Caco-2 (cell line): Measurements from ENCODE around the gene FN1. TPM values are rescaled to one million over a fixed set of nuclear protein-coding genes. Genes with fewer than 3 reads are reported as not detected.

Experiments
- BruUV-seq: library from RNA; stranded (reverse); fragments of 400-500 nt; replicated peaks from 2 replicates; lab custom pipeline; 2021; lab: Mats Ljungman, UMichigan
- CTCF ChIA-PET: fragments of 300-600 bp; sonication (Branson Sonifier 250); formaldehyde crosslinking; loops from one replicate; lab custom pipeline; 2022; ENCODE audit warnings: antibody characterized with exemption; lab: Charles Lee
- POLR2A ChIA-PET: fragments of 300-600 bp; sonication (Branson Sonifier 250); formaldehyde crosslinking; loops from one replicate; lab custom pipeline; 2022; ENCODE audit warnings: antibody characterized with exemption; lab: Charles Lee
- DNase-seq, 2 experiments: peaks; one replicate each; pipeline versions ENCODE4 v3.0.0 to v3.0.0-alpha.2; 2020 to 2022
- H3K27me3 ChIP-seq: replicated peaks from 2 replicates; pipeline ENCODE4 v1.6.0; 2011; ENCODE audit warnings: low read length; ENCODE audit not compliant: control insufficient read depth, insufficient read depth
- H3K36me3 ChIP-seq: 2 replicates; pipeline ENCODE4 v1.5.1; 2011; ENCODE audit warnings: low read length; ENCODE audit not compliant: control insufficient read depth, insufficient read depth
- H3K4me1 ChIP-seq: fragments of 250-450 bp; sonication (Bioruptor Pico); 2 replicates; pipeline ENCODE4 v1.5.1; 2020; ENCODE audit warnings: mild to moderate bottlenecking
- H3K4me3 ChIP-seq: 2 replicates; pipeline ENCODE4 v1.5.1; 2011; ENCODE audit warnings: low read depth, mild to moderate bottlenecking, control low read depth, low read length
- H3K9me3 ChIP-seq: fragments of 250-450 bp; sonication (Bioruptor Pico); 2 replicates; pipeline ENCODE4 v1.5.1; 2020; ENCODE audit warnings: mild to moderate bottlenecking, moderate library complexity
- H3K27ac Mint-ChIP-seq: one replicate; pipeline ENCODE4 v1.8.0; 2022; ENCODE audit warnings: mixed read lengths; ENCODE audit not compliant: unreplicated experiment
- H3K27me3 Mint-ChIP-seq: one replicate; pipeline ENCODE4 v1.8.0; 2022; ENCODE audit warnings: mixed read lengths; ENCODE audit not compliant: insufficient read depth, unreplicated experiment
- H3K36me3 Mint-ChIP-seq: one replicate; pipeline ENCODE4 v1.8.0; 2022; ENCODE audit warnings: mild to moderate bottlenecking, mixed read lengths; ENCODE audit not compliant: insufficient read depth, unreplicated experiment
- H3K4me1 Mint-ChIP-seq: one replicate; pipeline ENCODE4 v1.8.0; 2022; ENCODE audit warnings: low read depth, mixed read lengths; ENCODE audit not compliant: unreplicated experiment
- H3K4me3 Mint-ChIP-seq: one replicate; pipeline ENCODE4 v1.8.0; 2022; ENCODE audit warnings: mild to moderate bottlenecking, moderate library complexity, mixed read lengths; ENCODE audit not compliant: unreplicated experiment
- H3K9me3 Mint-ChIP-seq: one replicate; pipeline ENCODE4 v1.8.0; 2022; ENCODE audit warnings: mixed read lengths; ENCODE audit not compliant: unreplicated experiment
- CTCF ChIP-seq, 2 experiments: fragments of 200-600 bp in 1 of 2; IDR thresholded peaks; 1 replicate in 1 of 2; 2 replicates in 1 of 2; pipeline versions ENCODE4 v1.5.1 to v1.8.0; 2011 to 2022; ENCODE audit warnings: antibody characterized with exemption in 1 of 2, control low read depth in 1 of 2, inconsistent platforms in 1 of 2, low read depth in 1 of 2, low read length in 1 of 2, mild to moderate bottlenecking in 1 of 2, moderate library complexity in 1 of 2; ENCODE audit not compliant: insufficient read depth in 1 of 2, severe bottlenecking in 1 of 2, unreplicated experiment in 1 of 2
- intact Hi-C: fragments of 100-400 bp; cut with micrococcal nuclease; formaldehyde crosslinking; loops from one replicate; pipeline ENCODE4 v1.10.0; 2022; ENCODE audit not compliant: unreplicated experiment
- total RNA-seq: library from RNA; stranded (reverse); gene quantifications from 2 replicates; pipeline ENCODE4 v1.2.3, GENCODE V29; 2022

Gene FN1
- total RNA-seq, 1 experiment from 2014 or later = 3,805 TPM

DNA sequence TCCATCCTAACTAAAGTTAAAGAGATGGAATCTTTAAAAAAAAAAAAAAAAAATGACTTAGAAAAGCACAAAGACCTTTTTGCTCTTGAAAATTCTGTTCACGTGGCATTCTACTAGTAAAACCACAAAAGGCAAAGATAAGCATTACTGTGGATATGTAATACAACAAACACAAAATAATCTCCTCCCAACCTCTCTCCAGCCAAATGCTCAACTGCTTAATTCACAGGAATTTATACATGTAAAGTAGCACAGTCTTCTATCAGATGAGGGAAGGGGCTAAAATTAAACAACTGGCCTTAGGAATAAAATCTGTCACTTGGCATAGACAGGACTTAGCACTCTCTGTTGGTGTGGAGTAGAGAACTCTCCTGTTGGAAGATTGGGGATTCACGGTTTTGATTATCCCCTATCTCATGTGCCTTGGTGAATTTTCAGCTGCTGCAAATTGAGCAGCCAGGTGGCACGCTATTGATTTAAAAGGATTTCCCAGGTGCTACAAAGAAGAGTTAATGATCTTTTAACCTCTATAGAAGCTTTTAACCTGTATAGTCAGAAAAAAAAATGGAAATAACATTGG lies 66.6 kb downstream of the FN1 start:
- peaks cover 20% of the 10 kb centered on the region for H3K36me3 ChIP-seq
- no peak for DNase-seq
- Mint-ChIP-seq H3K27me3 (no peaks in the 10 kb centered on the region), H3K4me1 (peaks cover 17% of the 10 kb centered on the region), H3K9me3 (no peaks in the 10 kb centered on the region), H3K27ac (peak overlapping the region; percentile 26), H3K36me3 (peaks cover 99% of the 10 kb centered on the region), H3K4me3 (no peak overlapping the region)
- intact Hi-C loops = no loop called here
- H3K27me3 ChIP-seq = no peaks in the 10 kb centered on the region
- H3K4me1 ChIP-seq = no peaks in the 10 kb centered on the region
- no TSS peak for BruUV-seq
- CTCF ChIA-PET = no interaction called here
- POLR2A ChIA-PET = no interaction called here
- no peaks in the 10 kb centered on the region for H3K9me3 ChIP-seq
- no peak for TF ChIP-seq CTCF (IDR thresholded peaks at IDR 0.05; ENCODE audit: insufficient read depth in 1 of 2, low read depth in 1 of 2, low read length in 1 of 2, severe bottlenecking in 1 of 2, unreplicated experiment in 1 of 2)
- no peak overlapping the region for H3K4me3 ChIP-seq

- H3K36me3 Mint-ChIP-seq = peaks cover 99% of the 10 kb centered on the region
- ChIA-PET POLR2A (no interaction called here), CTCF (no interaction called here)
- no TSS peak for BruUV-seq
- no peak overlapping the region for H3K4me3 Mint-ChIP-seq
- no peak for DNase-seq
- H3K27me3 ChIP-seq = no peaks in the 10 kb centered on the region
- intact Hi-C loops = no loop called here
- no peaks in the 10 kb centered on the region for H3K4me1 ChIP-seq
- H3K27ac Mint-ChIP-seq = no peak overlapping the region
- no peaks in the 10 kb centered on the region for H3K9me3 Mint-ChIP-seq
- no peaks in the 10 kb centered on the region for H3K27me3 Mint-ChIP-seq
- H3K9me3 ChIP-seq = no peaks in the 10 kb centered on the region
- H3K4me1 Mint-ChIP-seq = peaks cover 23% of the 10 kb centered on the region
- peaks cover 20% of the 10 kb centered on the region for H3K36me3 ChIP-seq
- no peak overlapping the region for H3K4me3 ChIP-seq
- no peak for TF ChIP-seq CTCF (IDR thresholded peaks at IDR 0.05; ENCODE audit: insufficient read depth in 1 of 2, low read depth in 1 of 2, low read length in 1 of 2, severe bottlenecking in 1 of 2, unreplicated experiment in 1 of 2)
Measured at GRCh38 chr2:215368493-215368809, 67.4 kb downstream of the FN1 start.

DNA sequence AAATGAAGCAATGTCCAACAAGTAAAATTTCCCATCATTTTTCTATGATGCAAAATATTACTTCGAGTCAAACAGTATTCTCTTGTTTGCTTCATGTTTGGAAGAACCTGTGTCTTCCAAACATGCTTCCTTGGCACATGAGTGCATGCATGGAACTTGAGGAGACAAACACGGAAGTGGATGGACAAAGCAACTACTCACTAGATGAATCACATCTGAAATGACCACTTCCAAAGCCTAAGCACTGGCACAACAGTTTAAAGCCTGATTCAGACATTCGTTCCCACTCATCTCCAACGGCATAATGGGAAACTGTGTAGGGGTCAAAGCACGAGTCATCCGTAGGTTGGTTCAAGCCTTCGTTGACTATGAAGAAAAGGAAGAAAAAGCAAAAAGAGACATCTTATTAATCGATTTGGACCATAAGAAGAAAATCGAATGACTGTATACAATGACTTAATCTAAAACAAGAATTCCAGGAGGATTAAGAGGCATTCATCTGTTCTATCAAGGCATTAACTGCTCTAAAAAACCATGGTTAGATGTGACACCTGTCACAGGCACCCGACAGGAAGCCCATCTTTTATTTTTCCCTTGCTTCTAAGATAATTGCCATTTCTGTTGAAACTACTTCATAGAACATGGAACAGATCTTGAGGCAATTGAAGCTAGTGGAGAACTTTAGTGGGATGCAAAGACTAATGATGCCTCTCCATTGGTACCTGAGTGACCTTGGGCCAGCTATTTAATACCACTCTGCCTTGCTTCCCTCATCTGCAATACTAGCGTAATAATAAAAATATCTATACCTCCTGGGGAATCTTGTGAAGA lies 68.0 kb downstream of the FN1 start:
- no peak for DNase-seq
- POLR2A ChIA-PET = no interaction called here
- CTCF ChIA-PET = no interaction called here

More for the DNA sequence above, 68.0 kb downstream of the FN1 start:
- no peak for TF ChIP-seq CTCF (IDR thresholded peaks at IDR 0.05; ENCODE audit: insufficient read depth in 1 of 2, low read depth in 1 of 2, low read length in 1 of 2, severe bottlenecking in 1 of 2, unreplicated experiment in 1 of 2)
- H3K9me3 ChIP-seq = no peaks in the 10 kb centered on the region
- H3K4me3 ChIP-seq = no peak overlapping the region
- H3K4me1 ChIP-seq = no peaks in the 10 kb centered on the region
- Mint-ChIP-seq H3K4me1 (peaks cover 23% of the 10 kb centered on the region), H3K4me3 (no peak overlapping the region), H3K27me3 (no peaks in the 10 kb centered on the region), H3K36me3 (peaks cover 99% of the 10 kb centered on the region), H3K27ac (no peak overlapping the region), H3K9me3 (no peaks in the 10 kb centered on the region)
- H3K27me3 ChIP-seq = no peaks in the 10 kb centered on the region
- intact Hi-C loops = no loop called here
- no TSS peak for BruUV-seq
- H3K36me3 ChIP-seq = peaks cover 22% of the 10 kb centered on the region
